ENCODE data around the gene ACOT12. TPM values are rescaled to one million over a fixed set of nuclear protein-coding genes. Genes with fewer than 3 reads are reported as not detected.

Gene ACOT12
- total and polyA plus RNA-seq, 9 of the 15 experiments (the other 6 are each of a cell fraction or from before 2014, with no cell fraction given): 0.03 TPM; not detected in 8

DNA sequence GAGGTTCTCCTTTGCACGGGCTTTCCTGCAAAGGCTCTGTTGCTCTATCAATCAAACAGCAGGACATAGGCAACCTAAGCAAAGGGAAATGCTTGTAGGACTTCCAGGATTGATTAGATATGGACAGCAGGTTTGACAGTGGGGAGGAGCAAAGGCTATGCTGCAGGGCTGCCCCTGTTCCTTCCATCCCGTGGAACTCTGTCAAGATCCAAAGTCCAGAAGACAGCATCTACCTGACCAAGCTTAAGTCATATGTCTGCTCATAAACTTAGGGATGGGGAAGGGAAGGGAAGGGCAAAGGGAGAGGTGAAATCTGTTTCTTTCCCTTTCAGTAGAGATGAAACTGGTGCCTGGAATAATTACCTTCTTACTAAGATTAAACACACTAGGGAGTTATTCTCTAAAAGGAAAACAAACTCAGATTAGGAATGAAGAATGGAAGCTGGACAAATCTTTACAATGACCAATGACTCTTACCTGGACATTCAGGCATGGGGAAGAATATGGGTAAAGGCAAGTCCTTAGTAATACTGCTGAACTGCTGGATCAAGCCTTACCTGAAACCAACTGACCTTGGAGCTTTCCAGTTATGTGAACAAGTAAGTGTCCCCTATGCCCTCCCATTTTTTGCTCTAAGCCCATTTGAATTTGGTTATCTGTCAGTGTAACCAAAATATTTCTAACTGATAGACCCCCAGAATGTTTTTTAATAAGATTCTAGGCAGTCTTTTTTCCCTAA is 8.4 kb upstream of the ACOT12 start:
- POLR2A ChIA-PET: no interaction called here
- no peaks in the 10 kb centered on the region for H3K79me2 ChIP-seq (ENCODE audit: control insufficient read depth, insufficient read depth, low read length)
- CTCF ChIA-PET (ENCODE audit: low intra/inter-chr PET ratio): no interaction called here

GRCh38 chr5:81401266-81401665 is 7.3 kb upstream of the ACOT12 start:
- ChIA-PET POLR2A (no interaction called here), CTCF (ENCODE audit: low intra/inter-chr PET ratio) (no interaction called here)
- no peak for FAIRE-seq

More for the DNA sequence above, 8.4 kb upstream of the ACOT12 start:
- DNase-seq (ENCODE audit: extremely low read depth in 1 of 4, low spot score in 3 of 4) (no peak), ATAC-seq (no peak), FAIRE-seq (no peak)
- Histone ChIP-seq H3K9me1 (ENCODE audit: control insufficient read depth, insufficient read depth, low read length) (no peaks in the 10 kb centered on the region), H3K9ac (ENCODE audit: insufficient read depth in 1 of 2, low read depth in 2 of 2, low read length in 2 of 2) (no peak overlapping the region), H3K27ac (ENCODE audit: extremely low read depth, low read depth, low read length) (no peak overlapping the region), H3K4me2 (ENCODE audit: insufficient read depth, low read length) (no peak overlapping the region), H2AFZ (ENCODE audit: low read depth, low read length) (no peak overlapping the region), H3K4me3 (no peak overlapping the region), H4K20me1 (replicated peaks; ENCODE audit: control insufficient read depth, insufficient read depth, low read length) (no peaks in the 10 kb centered on the region), H3K9me3 (replicated peaks; ENCODE audit: control insufficient read depth, insufficient read depth, low read depth, low read length) (no peaks in the 10 kb centered on the region), H3K36me3 (ENCODE audit: control insufficient read depth, insufficient read depth, low read length) (no peaks in the 10 kb centered on the region), H3K4me1 (replicated peaks in 1 of 2; ENCODE audit: control insufficient read depth in 2 of 2, insufficient read depth in 2 of 2, low read length in 2 of 2) (peaks cover 0 to 3% of the 10 kb centered on the region in 2 experiments; a peak in 1 of 5 replicates), H3K27me3 (ENCODE audit: control insufficient read depth in 2 of 2, insufficient read depth in 2 of 2, low read length in 2 of 2) (peaks cover 5 to 6% of the 10 kb centered on the region in 2 experiments; a peak in 3 of 5 replicates)
- 0% methylated on average over 2 of the region's 2 CpGs for WGBS (ENCODE audit: insufficient coverage, low coverage, missing lambda C conversion rate)
- in situ Hi-C loops (cut with MboI) (no loop called here), intact Hi-C loops (cut with micrococcal nuclease) (no loop called here)
- peak; percentile 48 for TF ChIP-seq RBM25 (IDR thresholded peaks at IDR 0.05; ENCODE audit: low read depth, low read length, severe bottlenecking)
- no peak for TF ChIP-seq SRSF1 (IDR thresholded peaks at IDR 0.05; ENCODE audit: low read depth, low read length)
- no TSS peak for BruUV-seq (replicated peaks)

More at GRCh38 chr5:81401266-81401665, 7.3 kb upstream of the ACOT12 start:
- Histone ChIP-seq H3K79me2 (ENCODE audit: control insufficient read depth, insufficient read depth, low read length) (no peaks in the 10 kb centered on the region), H3K9me1 (ENCODE audit: control insufficient read depth, insufficient read depth, low read length) (no peaks in the 10 kb centered on the region), H3K4me1 (replicated peaks in 1 of 2; ENCODE audit: control insufficient read depth in 2 of 2, insufficient read depth in 2 of 2, low read length in 2 of 2) (peaks cover 0 to 3% of the 10 kb centered on the region in 2 experiments; a peak in 1 of 5 replicates), H3K36me3 (ENCODE audit: control insufficient read depth, insufficient read depth, low read length) (no peaks in the 10 kb centered on the region), H3K9me3 (replicated peaks; ENCODE audit: control insufficient read depth, insufficient read depth, low read depth, low read length) (no peaks in the 10 kb centered on the region), H3K27ac (ENCODE audit: extremely low read depth, low read depth, low read length) (no peak overlapping the region), H4K20me1 (replicated peaks; ENCODE audit: control insufficient read depth, insufficient read depth, low read length) (no peaks in the 10 kb centered on the region), H2AFZ (ENCODE audit: low read depth, low read length) (no peak overlapping the region), H3K4me2 (ENCODE audit: insufficient read depth, low read length) (no peak overlapping the region), H3K9ac (ENCODE audit: insufficient read depth in 1 of 2, low read depth in 2 of 2, low read length in 2 of 2) (no peak overlapping the region), H3K27me3 (ENCODE audit: control insufficient read depth in 2 of 2, insufficient read depth in 2 of 2, low read length in 2 of 2) (peaks cover 5 to 6% of the 10 kb centered on the region in 2 experiments; a peak in 3 of 5 replicates), H3K4me3 (no peak overlapping the region)
- intact Hi-C loops (cut with micrococcal nuclease) (no loop called here), in situ Hi-C loops (cut with MboI) (no loop called here)
- ATAC-seq: no peak; the same call in 2 of the 3 replicates
- TF ChIP-seq POLR2G (IDR thresholded peaks at IDR 0.05; ENCODE audit: low read depth, low read length): peak; percentile 28; the same call in 1 of the 2 replicates
- TF ChIP-seq GTF2B (IDR thresholded peaks at IDR 0.05; ENCODE audit: extremely low read depth, insufficient read length): no peak
- DNase-seq (ENCODE audit: extremely low read depth in 1 of 4, low spot score in 3 of 4): no peak
- 16% methylated on average over 11 of the region's 11 CpGs for WGBS (ENCODE audit: insufficient coverage, low coverage, missing lambda C conversion rate)
- BruUV-seq (replicated peaks): no TSS peak

Data from K562 (cell line).